SU-DHL-6 (cell line): ENCODE results near the gene C5orf15.

ENCODE experiments used
- H2AFZ ChIP-seq: fragments of 200-600 bp; sonication (generic); 2 replicates; pipeline ENCODE4 v1.6.1; 2014; ENCODE audit warnings: low read depth, mild to moderate bottlenecking, moderate library complexity, mixed read lengths, antibody characterized with exemption, low read length; ENCODE audit not compliant: severe bottlenecking
- H3F3A ChIP-seq: fragments of 200-600 bp; shearing (Covaris generic); 2 replicates; pipeline ENCODE4 v1.6.0; 2016; ENCODE audit warnings: antibody characterized with exemption, mild to moderate bottlenecking; ENCODE audit not compliant: insufficient read depth
- H3K27ac ChIP-seq: fragments of 200-600 bp; sonication (generic); 2 replicates; pipeline ENCODE4 v1.5.1; 2016; ENCODE audit warnings: low read depth, mild to moderate bottlenecking, low read length, moderate library complexity, mixed read lengths
- H3K27me3 ChIP-seq: fragments of 200-600 bp; sonication (generic), shearing (Covaris generic); 2 replicates; pipeline ENCODE4 v1.6.0; 2014; ENCODE audit warnings: mild to moderate bottlenecking, low read length
- H3K36me3 ChIP-seq: fragments of 200-600 bp; sonication (generic); 2 replicates; pipeline ENCODE4 v1.6.1; 2014; ENCODE audit warnings: mild to moderate bottlenecking, low read length, mixed read lengths
- H3K4me2 ChIP-seq: fragments of 300-600, 200-600 bp; shearing (Covaris generic), sonication (generic); 2 replicates; pipeline ENCODE4 v1.6.0; 2014; ENCODE audit warnings: low read length, low read depth, mild to moderate bottlenecking; ENCODE audit not compliant: poor library complexity, severe bottlenecking
- H3K4me3 ChIP-seq: fragments of 200-600 bp; sonication (generic); 2 replicates; pipeline ENCODE4 v1.5.1; 2014; ENCODE audit warnings: antibody characterized with exemption, low read length, mild to moderate bottlenecking, mixed read lengths; ENCODE audit not compliant: insufficient read depth, poor library complexity, severe bottlenecking
- H3K79me2 ChIP-seq: fragments of 200-600 bp; sonication (generic); 2 replicates; pipeline ENCODE4 v1.6.1; 2014; ENCODE audit warnings: mild to moderate bottlenecking, low read length, moderate library complexity; ENCODE audit not compliant: insufficient read depth
- H3K9ac ChIP-seq: fragments of 200-600 bp; sonication (generic); 2 replicates; pipeline ENCODE4 v1.7.0; 2014; ENCODE audit warnings: mild to moderate bottlenecking, low read length
- H3K9me2 ChIP-seq: fragments of 200-600 bp; sonication (generic); replicated peaks from 2 replicates; pipeline ENCODE4 v1.6.1; 2014; ENCODE audit warnings: low read length; ENCODE audit not compliant: insufficient read depth
- H3K9me3 ChIP-seq: fragments of 200-600 bp; sonication (generic); 2 replicates; pipeline ENCODE4 v1.6.1; 2014; ENCODE audit warnings: low read length, mixed read lengths; ENCODE audit not compliant: insufficient read depth
- H4K20me1 ChIP-seq: fragments of 200-600 bp; sonication (generic); 2 replicates; pipeline ENCODE4 v1.6.1; 2014; ENCODE audit warnings: low read depth, mild to moderate bottlenecking, antibody characterized with exemption, low read length, moderate library complexity, mixed read lengths
- EZH2phosphoT487 ChIP-seq: fragments of 200-600 bp; sonication (generic), shearing (Covaris generic); conservative IDR thresholded peaks from 2 replicates; pipeline ENCODE4 v1.6.1; 2018; ENCODE audit warnings: mild to moderate bottlenecking, antibody characterized with exemption, low read length, moderate library complexity, mixed read lengths
- TF ChIP-seq, protein P1 (sequence below): fragments of 200-600 bp; sonication (generic); IDR thresholded peaks from one replicate; pipeline ENCODE4 v1.5.1; 2017; ENCODE audit warnings: antibody characterized with exemption, mild to moderate bottlenecking, low read length, moderate library complexity; ENCODE audit not compliant: insufficient read depth, poor library complexity, severe bottlenecking

The C5orf15 gene

GRCh38 chr5:133990396-133990795 lies 22.0 kb upstream of the C5orf15 start:
- H3K9me2 ChIP-seq, result no peaks in the 10 kb centered on the region
- peaks cover 28% of the 10 kb centered on the region for H3K36me3 ChIP-seq
- TF ChIP-seq EZH2phosphoT487, result no peak
- TF ChIP-seq, protein P1, sequence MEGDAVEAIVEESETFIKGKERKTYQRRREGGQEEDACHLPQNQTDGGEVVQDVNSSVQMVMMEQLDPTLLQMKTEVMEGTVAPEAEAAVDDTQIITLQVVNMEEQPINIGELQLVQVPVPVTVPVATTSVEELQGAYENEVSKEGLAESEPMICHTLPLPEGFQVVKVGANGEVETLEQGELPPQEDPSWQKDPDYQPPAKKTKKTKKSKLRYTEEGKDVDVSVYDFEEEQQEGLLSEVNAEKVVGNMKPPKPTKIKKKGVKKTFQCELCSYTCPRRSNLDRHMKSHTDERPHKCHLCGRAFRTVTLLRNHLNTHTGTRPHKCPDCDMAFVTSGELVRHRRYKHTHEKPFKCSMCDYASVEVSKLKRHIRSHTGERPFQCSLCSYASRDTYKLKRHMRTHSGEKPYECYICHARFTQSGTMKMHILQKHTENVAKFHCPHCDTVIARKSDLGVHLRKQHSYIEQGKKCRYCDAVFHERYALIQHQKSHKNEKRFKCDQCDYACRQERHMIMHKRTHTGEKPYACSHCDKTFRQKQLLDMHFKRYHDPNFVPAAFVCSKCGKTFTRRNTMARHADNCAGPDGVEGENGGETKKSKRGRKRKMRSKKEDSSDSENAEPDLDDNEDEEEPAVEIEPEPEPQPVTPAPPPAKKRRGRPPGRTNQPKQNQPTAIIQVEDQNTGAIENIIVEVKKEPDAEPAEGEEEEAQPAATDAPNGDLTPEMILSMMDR, result no peak
- no peaks in the 10 kb centered on the region for H3K27me3 ChIP-seq
- no peak overlapping the region for H3K9ac ChIP-seq
- H3F3A ChIP-seq, result no peaks in the 10 kb centered on the region
- H3K4me2 ChIP-seq, result no peak overlapping the region
- H4K20me1 ChIP-seq, result peaks cover 8% of the 10 kb centered on the region; the same call in 1 of the 2 replicates
- no peak overlapping the region for H2AFZ ChIP-seq
- H3K27ac ChIP-seq, result no peak overlapping the region
- no peaks in the 10 kb centered on the region for H3K9me3 ChIP-seq
- no peak overlapping the region for H3K4me3 ChIP-seq
- peaks cover 67% of the 10 kb centered on the region for H3K79me2 ChIP-seq

- Histone ChIP-seq H3K9me3 (no peaks in the 10 kb centered on the region), H3K27me3 (no peaks in the 10 kb centered on the region), H3K36me3 (peaks cover 20% of the 10 kb centered on the region), H3K4me2 (no peak overlapping the region), H2AFZ (no peak overlapping the region), H4K20me1 (no peaks in the 10 kb centered on the region; the same call in 1 of the 2 replicates), H3K79me2 (peaks cover 22% of the 10 kb centered on the region; the same call in 1 of the 2 replicates), H3F3A (no peaks in the 10 kb centered on the region), H3K9ac (no peak overlapping the region), H3K9me2 (no peaks in the 10 kb centered on the region), H3K27ac (no peak overlapping the region), H3K4me3 (no peak overlapping the region)
- TF ChIP-seq, protein P1, result no peak
- TF ChIP-seq EZH2phosphoT487, result no peak
Observed at GRCh38 chr5:133985540-133986180, 17.2 kb upstream of the C5orf15 start.

DNA sequence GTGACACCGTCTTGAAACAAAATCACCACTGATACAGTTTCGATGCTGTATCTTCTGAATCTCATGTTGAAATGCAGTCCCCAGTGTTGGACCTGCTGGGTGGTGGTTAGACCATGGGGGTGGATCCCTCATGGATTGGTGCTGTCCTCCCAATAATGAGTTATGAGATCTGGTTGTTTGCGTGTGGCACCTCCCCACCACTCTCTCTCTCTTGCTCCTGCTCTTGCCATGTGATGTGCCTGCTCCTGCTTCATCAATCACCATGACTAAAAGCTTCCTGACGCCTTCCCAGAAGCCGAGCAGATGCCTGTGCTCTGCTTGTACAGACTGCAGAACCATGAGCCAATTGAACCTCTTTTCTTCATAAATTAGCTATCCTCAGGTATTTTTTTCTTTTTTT lies 15.2 kb upstream of the C5orf15 start:
- H3K9me3 ChIP-seq, result no peaks in the 10 kb centered on the region
- H3K36me3 ChIP-seq, result peaks cover 12% of the 10 kb centered on the region; the same call in 1 of the 2 replicates
- H4K20me1 ChIP-seq, result no peaks in the 10 kb centered on the region; the same call in 1 of the 2 replicates
- H3K79me2 ChIP-seq, result peaks cover 10% of the 10 kb centered on the region; the same call in 1 of the 2 replicates
- H3K9ac ChIP-seq, result no peak overlapping the region
- H3K4me3 ChIP-seq, result no peak overlapping the region
- H3F3A ChIP-seq, result no peaks in the 10 kb centered on the region
- H3K4me2 ChIP-seq, result no peak overlapping the region
- H2AFZ ChIP-seq, result no peak overlapping the region
- H3K27ac ChIP-seq, result no peak overlapping the region
- no peaks in the 10 kb centered on the region for H3K27me3 ChIP-seq
- H3K9me2 ChIP-seq, result no peaks in the 10 kb centered on the region
- TF ChIP-seq EZH2phosphoT487, result no peak
- TF ChIP-seq, protein P1, result no peak
